ENCODE results near the gene COBL.

The COBL gene

DNA sequence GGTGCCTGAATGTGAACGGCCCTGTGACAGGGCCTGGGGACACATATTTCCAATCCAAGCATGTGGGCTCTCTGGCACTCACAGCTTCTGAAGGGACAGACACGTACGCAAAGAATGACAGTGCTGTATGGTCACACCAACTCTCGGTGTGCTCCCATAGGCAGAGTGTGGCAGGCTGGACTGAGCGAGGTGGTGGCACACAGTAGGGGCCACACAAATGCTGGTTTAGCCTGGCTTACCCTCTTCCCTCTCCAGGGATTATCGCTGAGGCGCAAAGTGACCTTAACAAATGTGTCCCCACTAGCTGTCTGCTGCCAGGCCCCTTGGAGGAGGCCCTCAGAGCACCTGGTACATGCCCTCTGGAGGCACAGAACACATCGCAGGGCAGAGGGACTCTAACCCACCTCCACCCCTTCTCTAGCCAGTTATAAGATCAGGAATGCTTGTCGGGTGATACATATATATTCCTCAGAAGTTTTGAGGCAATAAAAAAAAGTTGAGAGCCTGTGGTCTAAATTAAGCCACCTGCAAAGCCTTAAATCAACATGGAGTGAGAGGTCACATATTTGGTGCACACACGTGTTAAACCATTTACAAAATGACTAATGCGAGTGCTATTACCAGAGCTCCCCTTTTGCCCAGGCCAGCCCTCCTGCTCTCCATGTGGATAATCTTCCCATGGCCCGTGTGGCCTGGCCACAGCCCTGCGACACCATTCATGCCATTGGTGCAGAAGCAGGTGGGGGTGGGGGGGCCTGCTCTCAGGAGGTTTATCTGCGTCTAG is 271.1 kb downstream of the COBL start:
- peak; percentile 80 for DNase-seq
- Histone ChIP-seq H3K4me3 (ENCODE audit: low read depth, low read length) (no peak overlapping the region), H3K27ac (no peak overlapping the region), H3K36me3 (replicated peaks) (no peaks in the 10 kb centered on the region), H3K27me3 (replicated peaks) (no peaks in the 10 kb centered on the region)
- in situ Hi-C loops (cut with HindIII; ENCODE audit: low pct_ligation_motif_present, low sequenced_read_pairs) = no loop called here
- TF ChIP-seq, protein P1, sequence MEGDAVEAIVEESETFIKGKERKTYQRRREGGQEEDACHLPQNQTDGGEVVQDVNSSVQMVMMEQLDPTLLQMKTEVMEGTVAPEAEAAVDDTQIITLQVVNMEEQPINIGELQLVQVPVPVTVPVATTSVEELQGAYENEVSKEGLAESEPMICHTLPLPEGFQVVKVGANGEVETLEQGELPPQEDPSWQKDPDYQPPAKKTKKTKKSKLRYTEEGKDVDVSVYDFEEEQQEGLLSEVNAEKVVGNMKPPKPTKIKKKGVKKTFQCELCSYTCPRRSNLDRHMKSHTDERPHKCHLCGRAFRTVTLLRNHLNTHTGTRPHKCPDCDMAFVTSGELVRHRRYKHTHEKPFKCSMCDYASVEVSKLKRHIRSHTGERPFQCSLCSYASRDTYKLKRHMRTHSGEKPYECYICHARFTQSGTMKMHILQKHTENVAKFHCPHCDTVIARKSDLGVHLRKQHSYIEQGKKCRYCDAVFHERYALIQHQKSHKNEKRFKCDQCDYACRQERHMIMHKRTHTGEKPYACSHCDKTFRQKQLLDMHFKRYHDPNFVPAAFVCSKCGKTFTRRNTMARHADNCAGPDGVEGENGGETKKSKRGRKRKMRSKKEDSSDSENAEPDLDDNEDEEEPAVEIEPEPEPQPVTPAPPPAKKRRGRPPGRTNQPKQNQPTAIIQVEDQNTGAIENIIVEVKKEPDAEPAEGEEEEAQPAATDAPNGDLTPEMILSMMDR (IDR thresholded peaks at IDR 0.05; ENCODE audit: low read depth, low read length, missing control alignments) = no peak

DNA sequence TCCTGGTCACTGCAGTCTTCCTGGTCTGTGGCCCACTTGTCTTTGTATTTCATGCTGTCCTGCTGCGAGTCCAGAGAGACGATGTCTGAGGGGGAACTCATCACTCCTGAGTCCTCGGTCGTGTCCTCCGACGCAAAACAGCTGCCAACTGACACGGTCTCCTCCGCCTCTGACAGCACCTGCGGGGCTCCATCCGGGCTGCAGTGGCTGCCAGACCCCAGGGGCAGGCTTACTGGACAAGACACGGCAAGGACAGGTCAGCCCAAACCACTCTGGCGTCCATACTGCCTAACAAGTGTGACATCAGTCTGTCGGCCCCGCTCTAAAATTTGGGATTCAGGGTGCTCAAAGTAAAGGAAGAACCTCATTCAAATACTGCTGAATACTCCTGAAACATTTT is 273.1 kb downstream of the COBL start:
- TF ChIP-seq, protein P1 (IDR thresholded peaks at IDR 0.05; ENCODE audit: low read depth, low read length, missing control alignments) = no peak
- no peak for DNase-seq
- Histone ChIP-seq H3K4me3 (ENCODE audit: low read depth, low read length) (no peak overlapping the region), H3K36me3 (replicated peaks) (no peaks in the 10 kb centered on the region), H3K27ac (no peak overlapping the region), H3K27me3 (replicated peaks) (no peaks in the 10 kb centered on the region)
- in situ Hi-C loops (cut with HindIII; ENCODE audit: low pct_ligation_motif_present, low sequenced_read_pairs) = no loop called here

DNA sequence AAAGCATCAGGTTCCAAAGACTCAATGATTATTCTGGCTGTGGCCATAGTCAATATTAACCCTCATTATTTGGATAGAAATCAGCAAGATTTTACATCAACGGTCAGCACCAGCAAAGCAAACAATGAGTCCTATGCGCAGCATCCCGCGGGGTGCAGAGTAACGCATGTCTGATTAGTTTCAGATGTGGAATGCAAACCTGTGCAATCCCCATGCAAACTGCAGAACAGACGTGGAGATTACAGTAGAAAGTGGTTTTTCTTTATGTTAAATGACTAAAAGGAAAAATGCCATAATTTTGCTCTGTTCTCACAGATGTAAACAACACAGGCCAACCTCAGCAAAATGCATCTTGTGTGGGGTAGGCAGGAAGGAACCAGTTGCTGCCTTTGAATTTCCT is 275.8 kb downstream of the COBL start:
- in situ Hi-C loops (cut with HindIII; ENCODE audit: low pct_ligation_motif_present, low sequenced_read_pairs) = no loop called here
- no peaks in the 10 kb centered on the region for H3K27me3 ChIP-seq (replicated peaks)
- TF ChIP-seq, protein P1 (IDR thresholded peaks at IDR 0.05; ENCODE audit: low read depth, low read length, missing control alignments) = no peak
- no peak overlapping the region for H3K27ac ChIP-seq
- no peaks in the 10 kb centered on the region for H3K36me3 ChIP-seq (replicated peaks)
- no peak overlapping the region for H3K4me3 ChIP-seq (ENCODE audit: low read depth, low read length)
- DNase-seq = peak; percentile 36

DNA sequence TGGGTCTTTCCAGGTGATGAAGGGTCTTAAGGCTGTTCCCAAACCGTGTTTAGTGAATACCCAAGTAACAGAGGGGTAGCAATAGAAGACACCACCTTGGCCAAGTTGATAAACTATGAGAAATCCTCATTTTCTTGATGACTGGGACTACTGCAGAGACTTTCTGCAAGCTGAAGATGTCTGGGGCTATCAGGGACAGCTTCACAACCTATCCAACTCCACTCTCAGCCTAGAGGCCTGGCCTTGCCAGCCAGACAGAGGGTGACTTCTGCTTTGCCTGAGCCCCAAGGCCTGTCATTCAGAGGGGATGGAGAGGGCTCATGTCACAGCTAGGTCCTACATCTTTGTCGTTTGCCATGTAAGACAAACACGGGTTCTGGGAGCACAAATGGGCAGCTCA is 278.0 kb downstream of the COBL start:
- Histone ChIP-seq H3K36me3 (replicated peaks) (no peaks in the 10 kb centered on the region), H3K27me3 (replicated peaks) (no peaks in the 10 kb centered on the region), H3K4me3 (ENCODE audit: low read depth, low read length) (no peak overlapping the region), H3K27ac (no peak overlapping the region)
- in situ Hi-C loops (cut with HindIII; ENCODE audit: low pct_ligation_motif_present, low sequenced_read_pairs) = no loop called here
- no peak for DNase-seq
- TF ChIP-seq, protein P1 (IDR thresholded peaks at IDR 0.05; ENCODE audit: low read depth, low read length, missing control alignments) = no peak

DNA sequence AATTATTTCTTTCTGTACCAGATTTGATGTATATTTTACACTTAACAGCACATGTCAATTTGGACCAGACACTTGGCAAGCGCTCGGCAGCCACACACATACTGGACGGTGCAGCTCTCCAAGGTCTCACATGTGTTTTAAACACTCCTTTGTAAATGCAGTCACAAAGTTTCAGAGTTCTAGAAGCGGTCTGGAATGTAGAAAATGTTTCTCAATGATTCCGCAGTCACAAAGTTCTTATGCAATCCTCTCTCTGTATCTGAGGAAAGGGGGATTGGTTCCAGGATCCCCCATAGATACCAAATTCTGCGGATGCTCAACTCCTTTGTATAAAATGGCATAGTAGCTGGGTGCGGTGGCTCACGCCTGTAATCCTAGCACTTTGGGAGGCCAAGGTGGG is 280.9 kb downstream of the COBL start:
- in situ Hi-C loops (cut with HindIII; ENCODE audit: low pct_ligation_motif_present, low sequenced_read_pairs) = no loop called here
- TF ChIP-seq, protein P1 (IDR thresholded peaks at IDR 0.05; ENCODE audit: low read depth, low read length, missing control alignments) = no peak

More for the DNA sequence above, 280.9 kb downstream of the COBL start:
- H3K27ac ChIP-seq = no peak overlapping the region
- no peak for DNase-seq
- no peaks in the 10 kb centered on the region for H3K27me3 ChIP-seq (replicated peaks)
- H3K36me3 ChIP-seq (replicated peaks) = no peaks in the 10 kb centered on the region
- H3K4me3 ChIP-seq (ENCODE audit: low read depth, low read length) = no peak overlapping the region

Measured in brain microvascular endothelial cell (primary cell).